Stimulated activated CD4-positive, alpha-beta T cell treated with anti-CD3 and anti-CD28 coated beads, Interleukin-15, amount 100 ng/mL, for 24 hours (primary cell): Measurements from ENCODE around the gene RUNDC3A.

Source experiments
- DNase-seq: peaks from one replicate; pipeline ENCODE4 v3.0.0-alpha.2; 2020

RUNDC3A gene

GRCh38 chr17:44308320-44308818, at the start of gene RUNDC3A:
Gene RUNDC3A (plus strand): TSS chr17:44308601. CDS start chr17:44308833, 232 bp downstream.
- peak; percentile 87 for DNase-seq

GRCh38 chr17:44258811-44259351, 49.5 kb upstream of the RUNDC3A start:
- no peak for DNase-seq

- DNase-seq = no peak
Measured at GRCh38 chr17:44260296-44260695, 48.1 kb upstream of the RUNDC3A start.

- no peak for DNase-seq
Measured at GRCh38 chr17:44262654-44263225, 45.7 kb upstream of the RUNDC3A start.

GRCh38 chr17:44263345-44263902, 45.0 kb upstream of the RUNDC3A start:
- no peak for DNase-seq

- DNase-seq = no peak
Measured at GRCh38 chr17:44266402-44267164, 41.8 kb upstream of the RUNDC3A start.

GRCh38 chr17:44267165-44267455, 41.3 kb upstream of the RUNDC3A start:
- DNase-seq = no peak

GRCh38 chr17:44267818-44268490, 40.4 kb upstream of the RUNDC3A start, which contains the start of gene SLC4A1:
Gene SLC4A1 (minus strand): TSS chr17:44268135. CDS start chr17:44262866, 5,269 bp downstream.
- no peak for DNase-seq

- no peak for DNase-seq
Measured at GRCh38 chr17:44268709-44269534, 39.5 kb upstream of the RUNDC3A start.

- DNase-seq = no peak
Measured at GRCh38 chr17:44269535-44270240, 38.7 kb upstream of the RUNDC3A start.

- DNase-seq = no peak
Measured at GRCh38 chr17:44272321-44272951, 36.0 kb upstream of the RUNDC3A start.

GRCh38 chr17:44272954-44273353, 35.4 kb upstream of the RUNDC3A start:
- DNase-seq = no peak

- no peak for DNase-seq
Measured at GRCh38 chr17:44273607-44274006, 34.8 kb upstream of the RUNDC3A start.

- no peak for DNase-seq
Measured at GRCh38 chr17:44277976-44278375, 30.4 kb upstream of the RUNDC3A start.

GRCh38 chr17:44279346-44279665, 29.1 kb upstream of the RUNDC3A start:
- no peak for DNase-seq

- DNase-seq = peak; percentile 15
Measured at GRCh38 chr17:44279666-44280391, 28.6 kb upstream of the RUNDC3A start.

GRCh38 chr17:44280392-44280937, 27.9 kb upstream of the RUNDC3A start:
- DNase-seq = no peak

GRCh38 chr17:44281570-44281969, 26.8 kb upstream of the RUNDC3A start:
- no peak for DNase-seq

GRCh38 chr17:44282264-44282663, 26.1 kb upstream of the RUNDC3A start:
- DNase-seq = no peak

- DNase-seq = no peak
Measured at GRCh38 chr17:44283344-44284023, 24.9 kb upstream of the RUNDC3A start.
